SK-N-SH treated with all-trans-retinoic acid at 6 μM for 48 hours (cell line): ENCODE data around the gene PCED1A.

Source experiments
- ATAC-seq: fragments of 200-7000 bp; cut with Tn5 transposase; 3 replicates; pipeline ENCODE4 v1.9.1; 2020; ENCODE audit warnings: mild to moderate bottlenecking, moderate library complexity
- ARNTL ChIP-seq: fragments of 450-650 bp; formaldehyde crosslinking; IDR thresholded peaks from 2 replicates; pipeline ENCODE4 v1.5.0; 2020; ENCODE audit warnings: low read depth, mild to moderate bottlenecking, moderate library complexity, borderline replicate concordance
- BACH2 ChIP-seq: fragments of 250-450 bp; sonication (Bioruptor Pico); IDR thresholded peaks from 2 replicates; pipeline ENCODE4 v1.9.0; 2021; ENCODE audit warnings: mild to moderate bottlenecking, borderline replicate concordance
- CSDC2 ChIP-seq: fragments of 250-450 bp; sonication (Bioruptor Pico); IDR thresholded peaks from 2 replicates; pipeline ENCODE4 v1.5.0; 2020; ENCODE audit warnings: mild to moderate bottlenecking, moderate library complexity
- CSRNP3 ChIP-seq: fragments of 250-450 bp; sonication (Bioruptor Pico); IDR thresholded peaks from 2 replicates; pipeline ENCODE4 v1.5.1; 2021; ENCODE audit warnings: mild to moderate bottlenecking, moderate library complexity
- ESRRG ChIP-seq: fragments of 250-450 bp; sonication (Bioruptor Pico); IDR thresholded peaks from 2 replicates; pipeline ENCODE4 v1.6.1; 2021; ENCODE audit warnings: mild to moderate bottlenecking
- ISL1 ChIP-seq: fragments of 250-450 bp; sonication (Bioruptor Pico); IDR thresholded peaks from 2 replicates; pipeline ENCODE4 v2.1.2; 2022; ENCODE audit warnings: mild to moderate bottlenecking, moderate library complexity
- OSR1 ChIP-seq: fragments of 250-450 bp; sonication (Bioruptor Pico); IDR thresholded peaks from 2 replicates; pipeline ENCODE4 v1.8.0; 2022; ENCODE audit warnings: moderate library complexity, mild to moderate bottlenecking, inconsistent platforms
- PATZ1 ChIP-seq: fragments of 250-450 bp; sonication (Bioruptor Pico); IDR thresholded peaks from 2 replicates; pipeline ENCODE4 v1.8.0; 2020; ENCODE audit warnings: mild to moderate bottlenecking, moderate library complexity, borderline replicate concordance
- POU6F1 ChIP-seq: fragments of 250-450 bp; sonication (Bioruptor Pico); IDR thresholded peaks from 2 replicates; pipeline ENCODE4 v1.8.0; 2021; ENCODE audit warnings: low read depth, mild to moderate bottlenecking, moderate library complexity, borderline replicate concordance
- PPARA ChIP-seq: fragments of 250-450 bp; sonication (Bioruptor Pico); IDR thresholded peaks from 2 replicates; pipeline ENCODE4 v1.5.0; 2020; ENCODE audit warnings: mild to moderate bottlenecking, borderline replicate concordance
- RARB ChIP-seq: fragments of 250-450 bp; sonication (Bioruptor Pico); IDR thresholded peaks from 2 replicates; pipeline ENCODE4 v1.8.0; 2021; ENCODE audit warnings: mild to moderate bottlenecking, moderate library complexity
- SNAI2 ChIP-seq: fragments of 250-450 bp; sonication (Bioruptor Pico); IDR thresholded peaks from 2 replicates; pipeline ENCODE4 v1.5.0; 2020; ENCODE audit warnings: mild to moderate bottlenecking, moderate library complexity
- TCF4 ChIP-seq: fragments of 250-450 bp; sonication (Bioruptor Pico); IDR thresholded peaks from 2 replicates; pipeline ENCODE4 v1.8.0; 2021; ENCODE audit warnings: mild to moderate bottlenecking, moderate library complexity, borderline replicate concordance
- TOX ChIP-seq: fragments of 250-450 bp; sonication (Bioruptor Pico); IDR thresholded peaks from 2 replicates; pipeline ENCODE4 v1.8.0; 2021; ENCODE audit warnings: mild to moderate bottlenecking, moderate library complexity, borderline replicate concordance
- ZC3H10 ChIP-seq: fragments of 250-450 bp; sonication (Bioruptor Pico); IDR thresholded peaks from 2 replicates; pipeline ENCODE4 v1.5.1; 2021; ENCODE audit warnings: mild to moderate bottlenecking, moderate library complexity
- ZFP3 ChIP-seq: fragments of 250-450 bp; sonication (Bioruptor Pico); IDR thresholded peaks from 2 replicates; pipeline ENCODE4 v1.5.0; 2020; ENCODE audit warnings: mild to moderate bottlenecking, moderate library complexity
- ZFP30 ChIP-seq: fragments of 450-650 bp; formaldehyde crosslinking; IDR thresholded peaks from 2 replicates; pipeline ENCODE4 v1.5.0; 2022; ENCODE audit warnings: mild to moderate bottlenecking, moderate library complexity
- ZNF565 ChIP-seq: fragments of 450-650 bp; formaldehyde crosslinking; conservative IDR thresholded peaks from 2 replicates; pipeline ENCODE4 v1.5.0; 2020; ENCODE audit warnings: low read depth, mild to moderate bottlenecking, moderate library complexity
- ZNF70 ChIP-seq: fragments of 450-650 bp; formaldehyde crosslinking; IDR thresholded peaks from 2 replicates; pipeline ENCODE4 v1.5.0; 2020; ENCODE audit warnings: mild to moderate bottlenecking, moderate library complexity
- ZNF8 ChIP-seq: fragments of 450-650 bp; formaldehyde crosslinking; IDR thresholded peaks from 2 replicates; pipeline ENCODE4 v1.5.0; 2020; ENCODE audit warnings: mild to moderate bottlenecking, moderate library complexity

Gene PCED1A

GRCh38 chr20:2858591-2858990 is 18.1 kb upstream of the PCED1A start:
- no peak for ATAC-seq
- no peak for TF ChIP-seq POU6F1 (CRISPR knock-in tag)
- TF ChIP-seq ZC3H10 (CRISPR knock-in tag): no peak
- TF ChIP-seq CSRNP3 (CRISPR knock-in tag): no peak
- TF ChIP-seq TCF4 (CRISPR knock-in tag): no peak
- no peak for TF ChIP-seq SNAI2 (CRISPR knock-in tag)
- TF ChIP-seq ARNTL (CRISPR knock-in tag): no peak

- TF ChIP-seq ZNF8 (CRISPR knock-in tag) (no peak), ESRRG (CRISPR knock-in tag) (no peak), ZFP3 (CRISPR knock-in tag) (no peak)
- no peak for ATAC-seq
Measured at GRCh38 chr20:2851086-2851485, 10.6 kb upstream of the PCED1A start.

GRCh38 chr20:2849529-2849928 is 9.1 kb upstream of the PCED1A start:
- no peak for TF ChIP-seq TOX (CRISPR knock-in tag)

GRCh38 chr20:2847802-2848201 is 7.3 kb upstream of the PCED1A start:
- no peak for ATAC-seq
- TF ChIP-seq RARB (CRISPR knock-in tag): no peak
- TF ChIP-seq ZFP30 (CRISPR knock-in tag): no peak
- TF ChIP-seq BACH2 (CRISPR knock-in tag): no peak
- no peak for TF ChIP-seq OSR1 (CRISPR knock-in tag)
- TF ChIP-seq PATZ1 (CRISPR knock-in tag): no peak
- TF ChIP-seq PPARA (CRISPR knock-in tag): no peak

More at GRCh38 chr20:2849529-2849928, 9.1 kb upstream of the PCED1A start:
- no peak for ATAC-seq

- ATAC-seq: no peak
Measured at GRCh38 chr20:2846698-2847097, 6.2 kb upstream of the PCED1A start.

More at GRCh38 chr20:2846698-2847097, 6.2 kb upstream of the PCED1A start:
- TF ChIP-seq PPARA (CRISPR knock-in tag): no peak
- TF ChIP-seq ZNF565 (CRISPR knock-in tag): no peak
- TF ChIP-seq ISL1 (CRISPR knock-in tag): no peak
- no peak for TF ChIP-seq ARNTL (CRISPR knock-in tag)
- no peak for TF ChIP-seq BACH2 (CRISPR knock-in tag)
- TF ChIP-seq ZFP30 (CRISPR knock-in tag): no peak
- TF ChIP-seq ESRRG (CRISPR knock-in tag): no peak
- TF ChIP-seq PATZ1 (CRISPR knock-in tag): no peak
- no peak for TF ChIP-seq CSDC2 (CRISPR knock-in tag)
- no peak for TF ChIP-seq ZNF70 (CRISPR knock-in tag)
- TF ChIP-seq, all 23 proteins: peak for 0
